HEK293 (cell line): ENCODE measurements around the gene ODF2.
"Not testable (repeated sequence)": the region's sequence is repeated elsewhere in the genome, so short reads cannot be mapped to it uniquely, and the experiment has no call there.

Experiments
- CTCF ChIA-PET: fragments of 350-600 bp; formaldehyde crosslinking; extraction: SDS; loops from one replicate; lab custom pipeline; 2021; ENCODE audit warnings: antibody characterized with exemption; lab: Yijun Ruan, JAX
- POLR2A ChIA-PET: fragments of 300-600 bp; formaldehyde crosslinking; extraction: SDS; loops from one replicate; lab custom pipeline; 2020; ENCODE audit warnings: antibody characterized with exemption, inconsistent platforms; lab: Yijun Ruan, JAX
- H3K27ac ChIP-seq: fragments of 200-500 bp; sonication (Bioruptor generic); 2 replicates; pipeline ENCODE4 v1.5.1; 2014; ENCODE audit warnings: low read depth, low read length, control low read depth, inconsistent platforms; ENCODE audit errors: extremely low read depth
- H3K36me3 ChIP-seq, 2 experiments: fragments of 200-500 bp in 1 of 2; sonication (Bioruptor generic) in 1 of 2; 1 replicate in 1 of 2; 2 replicates in 1 of 2; pipeline ENCODE4 v1.5.1; 2014 to 2017; ENCODE audit warnings: inconsistent platforms in 2 of 2, low read length in 2 of 2; ENCODE audit not compliant: control insufficient read depth in 2 of 2, insufficient read depth in 1 of 2
- H3K4me1 ChIP-seq: fragments of 200-500 bp; sonication (Bioruptor generic); 2 replicates; pipeline ENCODE4 v1.5.1; 2014; ENCODE audit warnings: mild to moderate bottlenecking, low read length, inconsistent platforms; ENCODE audit not compliant: control insufficient read depth, insufficient read depth
- H3K4me3 ChIP-seq: 2 replicates; pipeline ENCODE4 v1.5.1; 2011; ENCODE audit warnings: low read depth, mild to moderate bottlenecking, control low read depth, low read length, moderate library complexity
- H3K9me3 ChIP-seq: fragments of 200-500 bp; sonication (Bioruptor generic); 2 replicates; pipeline ENCODE4 v1.5.1; 2014; ENCODE audit warnings: low read depth, low read length, inconsistent platforms; ENCODE audit not compliant: control insufficient read depth, insufficient read depth
- CTCF ChIP-seq: fragments of 450-650 bp; formaldehyde crosslinking; IDR thresholded peaks from 2 replicates; pipeline ENCODE4 v1.5.1; 2016; ENCODE audit warnings: missing biosample characterization, missing genetic modification characterization
- IKZF3 ChIP-seq: fragments of 450-650 bp; IDR thresholded peaks from 2 replicates; pipeline ENCODE4 v1.5.0; 2018; ENCODE audit warnings: missing biosample characterization, mild to moderate bottlenecking, missing genetic modification characterization, moderate library complexity
- INSM2 ChIP-seq: fragments of 450-650 bp; formaldehyde crosslinking; IDR thresholded peaks from 2 replicates; pipeline ENCODE4 v1.5.1; 2016; ENCODE audit warnings: missing biosample characterization, missing genetic modification characterization
- MYNN ChIP-seq: fragments of 450-650 bp; formaldehyde crosslinking; IDR thresholded peaks from 2 replicates; pipeline ENCODE4 v1.5.1; 2016; ENCODE audit warnings: missing biosample characterization, missing genetic modification characterization, borderline replicate concordance
- SCRT1 ChIP-seq: fragments of 450-650 bp; formaldehyde crosslinking; IDR thresholded peaks from 2 replicates; pipeline ENCODE4 v1.5.1; 2016; ENCODE audit warnings: missing biosample characterization, missing genetic modification characterization, borderline replicate concordance
- SCRT2 ChIP-seq: fragments of 450-650 bp; formaldehyde crosslinking; IDR thresholded peaks from 2 replicates; pipeline ENCODE4 v1.5.1; 2016; ENCODE audit warnings: missing biosample characterization, missing genetic modification characterization
- WT1 ChIP-seq: fragments of 450-650 bp; formaldehyde crosslinking; IDR thresholded peaks from 2 replicates; pipeline ENCODE4 v1.5.1; 2016; ENCODE audit warnings: missing biosample characterization, missing genetic modification characterization
- YY2 ChIP-seq: fragments of 450-650 bp; formaldehyde crosslinking; IDR thresholded peaks from 2 replicates; pipeline ENCODE4 v1.5.1; 2016; ENCODE audit warnings: missing biosample characterization, missing genetic modification characterization
- ZNF140 ChIP-seq: fragments of 450-650 bp; formaldehyde crosslinking; IDR thresholded peaks from 2 replicates; pipeline ENCODE4 v1.5.1; 2016; ENCODE audit warnings: missing biosample characterization, missing genetic modification characterization
- ZNF223 ChIP-seq: fragments of 450-650 bp; formaldehyde crosslinking; IDR thresholded peaks from 2 replicates; pipeline ENCODE4 v1.5.1; 2016; ENCODE audit warnings: missing biosample characterization, missing genetic modification characterization
- ZNF423 ChIP-seq: fragments of 450-650 bp; formaldehyde crosslinking; IDR thresholded peaks from 2 replicates; pipeline ENCODE4 v1.5.1; 2016; ENCODE audit warnings: missing biosample characterization, missing genetic modification characterization
- ZNF433 ChIP-seq: fragments of 450-650 bp; formaldehyde crosslinking; IDR thresholded peaks from 2 replicates; pipeline ENCODE4 v1.5.1; 2016; ENCODE audit warnings: missing biosample characterization, missing genetic modification characterization, low read depth
- ZNF514 ChIP-seq: fragments of 450-650 bp; formaldehyde crosslinking; IDR thresholded peaks from 2 replicates; pipeline ENCODE4 v1.5.1; 2016; ENCODE audit warnings: missing biosample characterization, missing genetic modification characterization
- ZNF518A ChIP-seq: fragments of 450-650 bp; formaldehyde crosslinking; conservative IDR thresholded peaks from 2 replicates; pipeline ENCODE4 v1.5.1; 2016; ENCODE audit warnings: low read depth, missing biosample characterization, missing genetic modification characterization
- ZNF560 ChIP-seq: fragments of 450-650 bp; formaldehyde crosslinking; IDR thresholded peaks from 2 replicates; pipeline ENCODE4 v1.5.1; 2017; ENCODE audit warnings: missing biosample characterization, missing genetic modification characterization, borderline replicate concordance
- ZNF580 ChIP-seq: fragments of 450-650 bp; formaldehyde crosslinking; IDR thresholded peaks from 2 replicates; pipeline ENCODE4 v1.5.1; 2016; ENCODE audit warnings: missing biosample characterization, missing genetic modification characterization
- ZNF660 ChIP-seq: fragments of 450-650 bp; IDR thresholded peaks from 2 replicates; pipeline ENCODE4 v1.5.1; 2018; ENCODE audit warnings: missing biosample characterization, mild to moderate bottlenecking, missing genetic modification characterization

ODF2 gene

GRCh38 chr9:128439273-128439672, 16.5 kb upstream of the ODF2 start (continued):
- TF ChIP-seq ZNF518A: no peak
- no peak for TF ChIP-seq CTCF
- no peak for TF ChIP-seq ZNF223 (tag by site-specific recombination)
- TF ChIP-seq ZNF660 (tag by site-specific recombination): no peak

GRCh38 chr9:128442150-128442549, 13.7 kb upstream of the ODF2 start:
- TF ChIP-seq MYNN (tag by site-specific recombination): no peak
- no peak for TF ChIP-seq ZNF423 (tag by site-specific recombination)
- no peak for TF ChIP-seq WT1 (tag by site-specific recombination)
- TF ChIP-seq ZNF518A: no peak
- no peak for TF ChIP-seq ZNF560 (tag by site-specific recombination)
- no peak for TF ChIP-seq SCRT1 (tag by site-specific recombination)
- TF ChIP-seq SCRT2 (tag by site-specific recombination): no peak
- TF ChIP-seq YY2: no peak
- TF ChIP-seq ZNF580 (tag by site-specific recombination): no peak
- TF ChIP-seq ZNF433 (tag by site-specific recombination): no peak
- no peak for TF ChIP-seq INSM2
- no peak for TF ChIP-seq ZNF140 (tag by site-specific recombination)
- no peak for TF ChIP-seq IKZF3 (tag by site-specific recombination)
- TF ChIP-seq ZNF514 (tag by site-specific recombination): no peak
- Histone ChIP-seq H3K36me3 (no peaks in the 10 kb centered on the region), H3K4me1 (no peaks in the 10 kb centered on the region), H3K4me3 (no peak overlapping the region), H3K9me3 (no peaks in the 10 kb centered on the region), H3K27ac (no peak overlapping the region)
- ChIA-PET CTCF (interaction anchor here (0.7 to 3.0 kb wide), 2 partner anchors 19 to 22 kb away, joined by 3 to 15 read pairs; partner anchors contain the start of gene CERCAM), POLR2A (interaction anchor here (0.6 to 2.5 kb wide), 5 partner anchors 11 to 247 kb away, joined by 3 to 6 read pairs (median 5); partner anchors contain the start of genes CERCAM and SPTAN1)

- H3K4me3 ChIP-seq, POLR2A ChIA-PET, H3K36me3 ChIP-seq, H3K27ac ChIP-seq, H3K4me1 ChIP-seq, H3K9me3 ChIP-seq: not testable (repeated sequence)
- CTCF ChIA-PET: interaction anchor here (0.6 to 4.3 kb wide), 4 partner anchors 8 to 253 kb away, joined by 3 to 27 read pairs (median 6); no protein-coding TSS in a partner anchor
Observed at GRCh38 chr9:128446505-128446904, 9.3 kb upstream of the ODF2 start.
